Measurements from ENCODE around the gene LDB3. TPM values are rescaled to one million over a fixed set of nuclear protein-coding genes. Genes with fewer than 3 reads are reported as not detected.
"Not testable (repeated sequence)": the region's sequence is repeated elsewhere in the genome, so short reads cannot be mapped to it uniquely, and the experiment has no call there.

The LDB3 gene
- total RNA-seq, 3 donors from 2014 or later: 0.96 to 22.7 (median 3.2) TPM

DNA sequence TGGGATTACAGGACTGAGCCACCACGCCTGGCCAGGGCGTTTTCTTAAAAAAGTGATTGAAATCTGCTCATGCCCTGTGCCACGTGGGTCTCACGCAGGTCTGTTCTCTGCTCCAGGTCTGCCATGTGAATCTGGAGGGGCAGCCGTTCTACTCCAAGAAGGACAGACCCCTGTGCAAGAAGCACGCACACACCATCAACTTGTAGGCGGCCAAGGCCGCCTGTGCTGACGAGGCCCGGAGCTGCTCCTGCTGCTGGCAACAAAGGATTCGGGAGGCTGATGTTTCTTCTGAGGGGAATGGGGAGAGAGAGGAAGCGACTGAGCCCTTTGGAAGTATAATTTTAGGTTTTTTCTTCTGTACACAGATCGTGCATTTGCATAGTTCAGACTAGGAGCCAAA is 64.5 kb downstream of the LDB3 start:
- Histone ChIP-seq H3K9me3 (no peaks in the 10 kb centered on the region), H3K36me3 (ENCODE audit: low read depth) (no peaks in the 10 kb centered on the region), H3K4me1 (ENCODE audit: low read depth) (no peaks in the 10 kb centered on the region), H3K4me3 (no peak overlapping the region)
- DNase-seq (no peak), ATAC-seq (no peak)
- TF ChIP-seq CTCF (IDR thresholded peaks at IDR 0.05): no peak
- intact Hi-C loops (cut with DNase I, micrococcal nuclease): no loop called here

DNA sequence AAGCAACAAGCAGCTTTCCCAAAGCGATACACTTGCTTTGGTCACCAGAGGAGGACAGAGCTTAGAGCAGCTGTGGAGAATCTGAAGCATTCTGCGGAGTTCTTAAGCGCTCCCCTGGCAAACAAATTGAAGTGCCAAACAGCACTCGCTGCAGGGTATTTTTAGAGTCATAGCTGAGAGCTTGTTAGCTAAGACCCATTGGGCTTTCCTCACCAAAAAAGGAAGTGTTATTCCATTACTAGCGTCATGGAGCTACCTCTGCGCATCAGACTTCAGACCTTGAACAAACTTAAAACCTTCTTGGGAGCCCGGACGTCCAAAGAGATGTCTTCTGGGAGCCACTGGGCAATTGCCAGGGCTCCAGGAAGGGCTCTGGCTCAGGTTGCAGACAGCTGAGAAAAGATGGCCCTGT is 65.0 kb downstream of the LDB3 start:
- intact Hi-C loops (cut with DNase I, micrococcal nuclease): no loop called here
- Histone ChIP-seq H3K4me3 (no peak overlapping the region), H3K9me3 (no peaks in the 10 kb centered on the region), H3K4me1 (ENCODE audit: low read depth) (no peaks in the 10 kb centered on the region), H3K36me3 (ENCODE audit: low read depth) (no peaks in the 10 kb centered on the region)
- no peak for TF ChIP-seq CTCF (IDR thresholded peaks at IDR 0.05)
- DNase-seq: peak in 1 of 3 donors; percentile 20
- ATAC-seq: peak; percentile 41

- no peaks in the 10 kb centered on the region for H3K9me3 ChIP-seq
- intact Hi-C loops (cut with DNase I, micrococcal nuclease): no loop called here
- no peak for TF ChIP-seq CTCF (IDR thresholded peaks at IDR 0.05)
Measured at GRCh38 chr10:86734207-86734988, 66.1 kb downstream of the LDB3 start.

DNA sequence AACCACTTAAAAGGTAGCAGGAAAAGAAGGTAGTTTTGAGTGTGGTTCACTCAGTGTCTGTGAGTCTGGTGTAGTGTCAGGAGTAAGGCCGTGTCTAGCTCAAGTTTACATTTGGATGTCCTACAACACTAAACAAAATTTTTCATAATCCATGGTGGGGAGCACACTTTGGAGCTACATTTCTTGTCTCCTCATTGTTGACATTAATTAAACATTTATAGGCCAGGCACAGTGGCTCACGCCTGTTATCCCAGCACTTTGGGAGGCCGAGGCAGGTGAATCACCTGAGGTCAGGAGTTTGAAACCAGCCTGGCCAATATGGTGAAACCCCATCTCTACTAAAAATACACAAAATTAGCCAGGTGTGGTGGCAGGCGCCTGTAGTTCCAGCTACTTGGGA is 67.0 kb downstream of the LDB3 start:
- H3K36me3 ChIP-seq (ENCODE audit: low read depth); H3K4me1 ChIP-seq (ENCODE audit: low read depth); ATAC-seq; intact Hi-C loops (cut with DNase I, micrococcal nuclease); DNase-seq; H3K4me3 ChIP-seq; H3K9me3 ChIP-seq: not testable (repeated sequence)

More at GRCh38 chr10:86734207-86734988, 66.1 kb downstream of the LDB3 start:
- Histone ChIP-seq H3K4me1 (ENCODE audit: low read depth) (no peaks in the 10 kb centered on the region), H3K4me3 (no peak overlapping the region), H3K36me3 (ENCODE audit: low read depth) (no peaks in the 10 kb centered on the region)
- DNase-seq (no peak), ATAC-seq (no peak)

DNA sequence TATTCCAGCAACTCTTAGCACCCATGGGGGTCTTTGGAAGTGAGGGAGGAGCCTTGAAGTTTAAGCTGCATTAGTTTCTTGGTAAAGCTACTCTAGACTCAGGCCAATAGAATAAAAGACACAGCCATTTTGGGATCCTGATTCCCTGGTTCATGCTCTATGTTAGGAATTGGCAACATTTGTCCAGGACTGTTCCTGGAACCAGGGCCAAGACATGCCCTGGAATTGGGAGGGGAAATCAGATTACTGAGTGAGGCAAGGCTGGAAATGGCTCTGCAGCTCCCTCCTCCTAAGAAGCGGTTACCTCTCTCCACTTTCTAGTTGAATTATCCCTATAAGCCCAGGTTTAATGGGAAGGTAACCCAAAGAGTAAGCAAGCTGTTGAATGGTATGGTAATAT is 73.9 kb downstream of the LDB3 start:
- Histone ChIP-seq H3K9me3 (no peaks in the 10 kb centered on the region), H3K36me3 (ENCODE audit: low read depth) (no peaks in the 10 kb centered on the region), H3K4me3 (no peak overlapping the region), H3K4me1 (ENCODE audit: low read depth) (peaks cover 23% of the 10 kb centered on the region)
- intact Hi-C loops (cut with DNase I, micrococcal nuclease): no loop called here
- DNase-seq: peak in 1 of 3 donors; percentile 17
- no peak for TF ChIP-seq CTCF (IDR thresholded peaks at IDR 0.05)
- ATAC-seq: peak; percentile 50

DNA sequence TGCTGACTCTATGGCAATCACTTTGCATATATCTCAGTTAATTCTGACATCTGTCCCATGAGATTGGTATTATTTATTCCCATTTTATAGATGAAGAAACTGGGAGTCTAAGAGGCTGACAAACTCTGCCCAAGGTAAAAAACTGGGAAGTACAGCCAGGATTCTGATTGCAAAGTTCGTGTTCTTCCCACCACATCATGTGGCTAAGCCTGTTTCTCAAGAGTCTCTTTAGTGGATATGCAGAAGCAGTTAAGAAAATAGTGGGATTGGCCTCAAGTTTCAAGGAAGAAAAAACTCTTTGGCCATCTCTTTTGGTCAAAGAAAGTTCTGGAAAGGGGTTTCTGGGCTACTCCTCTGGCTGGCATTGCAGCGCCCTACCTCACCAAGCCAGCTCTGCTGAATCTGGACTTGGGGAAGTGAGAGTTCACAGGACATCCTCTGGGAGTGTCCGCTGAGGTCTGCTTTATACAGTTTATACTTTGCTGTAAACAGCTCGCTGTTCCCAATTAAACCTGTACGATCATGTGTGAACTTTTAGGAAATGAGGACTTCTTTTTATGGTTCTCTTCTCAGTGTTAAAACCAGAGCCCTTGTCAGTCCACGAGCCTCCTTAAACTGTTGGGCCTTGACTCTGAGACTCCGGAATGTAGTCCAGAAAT is 75.9 kb downstream of the LDB3 start:
- DNase-seq (peak in 1 of 3 donors; percentile 27), ATAC-seq (peak; percentile 70)
- Histone ChIP-seq H3K4me3 (no peak overlapping the region), H3K9me3 (no peaks in the 10 kb centered on the region), H3K4me1 (ENCODE audit: low read depth) (peaks cover 25% of the 10 kb centered on the region), H3K36me3 (ENCODE audit: low read depth) (no peaks in the 10 kb centered on the region)
- intact Hi-C loops (cut with DNase I, micrococcal nuclease): no loop called here
- no peak for TF ChIP-seq CTCF (IDR thresholded peaks at IDR 0.05)
